HG02973 (cell line): Measurements from ENCODE around the gene KCNK1.
A peak's percentile ranks its signal among the peaks of the same experiment; 100 is the strongest.

ENCODE experiments used
- ATAC-seq: cut with Tn5 transposase; IDR thresholded peaks from one replicate; pipeline ENCODE4 v1.9.1; 2021; ENCODE audit warnings: moderate library complexity; ENCODE audit not compliant: unreplicated experiment

Gene KCNK1

DNA sequence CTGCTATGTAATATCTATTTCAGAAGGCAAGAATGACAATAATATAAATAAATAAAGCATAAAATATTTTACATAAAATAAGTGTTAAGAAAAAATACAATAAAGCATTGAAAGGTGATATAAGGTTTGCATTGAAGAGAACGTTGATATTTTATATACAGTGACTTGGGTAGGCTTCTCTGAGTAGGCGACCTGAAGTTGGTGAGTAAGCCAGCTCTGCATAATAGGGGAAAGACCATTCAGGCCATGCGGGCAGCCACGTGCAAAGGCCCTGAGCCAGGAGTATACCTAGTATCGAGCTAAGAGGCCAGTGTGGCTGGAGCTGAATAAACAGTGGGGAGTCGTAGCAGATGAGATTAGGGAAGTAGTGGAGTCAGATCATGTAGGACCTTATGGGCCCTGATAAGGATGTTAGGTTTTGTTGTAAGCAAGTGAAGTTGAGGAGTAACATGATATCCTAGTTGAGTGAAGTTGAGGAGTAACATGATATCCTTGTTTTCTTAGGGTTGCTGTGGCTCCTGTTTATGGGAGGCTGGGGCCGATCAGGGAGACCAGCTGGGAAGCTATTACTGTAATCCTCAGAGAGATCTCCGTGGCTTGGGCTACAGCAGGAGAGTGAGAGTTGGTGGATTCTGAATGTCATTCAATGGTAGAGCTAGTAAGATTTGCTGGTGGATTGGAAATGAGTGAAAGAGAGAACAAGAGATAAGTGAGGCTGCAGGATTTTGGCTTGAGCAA lies 22.0 kb downstream of the KCNK1 start:
- ATAC-seq = no peak

DNA sequence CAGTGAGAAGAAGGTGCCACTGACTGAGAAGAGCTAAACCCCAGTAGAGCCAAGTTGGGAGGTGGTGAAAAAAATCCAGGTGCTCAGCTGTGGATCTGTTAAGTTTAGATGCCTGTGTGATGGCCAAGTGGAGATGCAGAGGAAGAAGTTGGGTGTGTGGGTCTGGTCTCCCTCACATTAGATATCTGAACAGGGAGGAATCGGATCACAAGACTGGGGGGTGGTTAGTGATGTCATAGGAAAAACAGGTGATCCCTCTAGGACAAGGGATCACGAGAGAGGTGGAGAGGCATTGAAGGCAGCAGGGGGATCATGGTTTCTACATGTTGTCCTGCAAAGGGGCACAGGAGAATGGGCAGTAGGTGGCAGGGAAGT lies 22.6 kb downstream of the KCNK1 start:
- no peak for ATAC-seq

DNA sequence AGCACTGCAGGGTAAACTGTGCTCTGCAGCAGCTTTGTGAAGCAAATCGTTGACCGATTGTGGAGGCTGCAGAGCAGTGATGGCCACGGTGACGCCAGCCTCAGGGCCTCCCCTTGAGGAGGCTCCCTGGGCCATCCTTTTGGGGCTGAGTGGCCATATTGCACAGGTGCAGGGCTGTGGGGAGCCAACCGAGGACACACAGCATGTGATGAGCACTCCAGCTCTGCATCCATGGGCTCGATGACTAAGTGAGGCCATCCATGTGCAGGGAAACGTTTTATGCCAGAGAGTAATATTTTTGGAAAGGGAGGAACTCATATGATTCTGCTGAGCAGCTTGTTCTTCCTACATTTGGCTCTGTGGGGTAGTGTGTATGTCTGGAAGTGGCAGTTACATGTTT lies 24.6 kb downstream of the KCNK1 start:
- ATAC-seq = no peak

DNA sequence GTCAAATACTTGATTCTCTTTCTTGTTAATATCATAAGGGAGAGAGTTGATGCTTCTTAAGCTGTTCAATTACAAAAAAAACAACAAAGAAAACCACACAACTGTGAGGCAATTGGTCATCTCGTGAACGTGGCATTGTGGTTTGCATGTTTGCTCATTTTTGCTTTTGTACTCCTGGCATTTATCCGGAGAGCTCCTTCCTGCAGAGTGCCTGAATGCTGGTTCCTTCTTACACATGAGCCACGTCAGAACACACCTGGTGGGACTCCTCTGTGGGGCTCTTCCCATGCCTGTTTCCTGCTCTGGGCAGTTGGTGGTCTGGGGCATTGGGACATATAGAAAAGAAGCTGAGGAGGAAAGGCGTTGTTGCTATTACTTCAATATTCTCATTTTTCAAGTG lies 25.7 kb downstream of the KCNK1 start:
- ATAC-seq = peak; percentile 63

- no peak for ATAC-seq
Measured at GRCh38 chr1:233640179-233640578, 26.3 kb downstream of the KCNK1 start.

DNA sequence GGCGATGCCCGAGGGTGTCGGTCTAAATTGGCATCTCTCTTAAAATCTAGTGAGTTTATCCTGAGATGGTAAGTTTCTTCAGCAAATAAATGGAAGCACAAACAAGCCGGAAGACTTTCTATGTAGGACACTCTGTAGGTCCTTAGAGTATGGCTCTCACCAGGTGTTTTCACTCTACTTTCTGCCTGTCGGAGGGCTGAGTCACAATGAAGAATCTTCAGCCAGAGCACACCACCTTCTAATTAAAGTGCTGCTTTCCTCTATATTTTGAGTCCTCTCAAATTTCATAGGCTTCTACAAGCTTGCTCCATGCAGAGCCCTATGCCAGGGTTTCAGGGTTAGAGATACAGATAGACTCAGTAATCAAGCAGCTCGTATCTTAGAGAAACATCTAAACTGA lies 27.1 kb downstream of the KCNK1 start:
- ATAC-seq = no peak

GRCh38 chr1:233647073-233647472 lies 33.2 kb downstream of the KCNK1 start:
- ATAC-seq = no peak

DNA sequence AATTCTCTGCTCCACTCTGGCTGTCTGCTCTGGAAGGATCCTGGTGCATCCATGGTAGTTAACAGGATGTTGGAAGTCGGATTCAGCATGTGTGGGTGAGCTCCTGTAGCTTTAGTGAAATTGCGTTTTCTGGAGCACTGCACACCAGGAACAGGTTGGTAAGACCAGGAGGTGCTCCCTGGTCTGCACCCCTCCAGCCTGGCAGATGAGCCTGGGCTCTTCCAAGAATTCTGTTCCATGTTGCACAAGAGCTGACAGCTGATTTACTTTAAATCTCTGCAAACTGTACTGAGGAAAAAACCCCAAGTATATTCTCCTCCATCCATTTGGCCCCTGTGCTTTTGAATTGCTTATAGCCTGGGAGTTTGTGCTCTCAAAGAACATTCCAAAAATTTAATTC lies 33.7 kb downstream of the KCNK1 start:
- no peak for ATAC-seq

GRCh38 chr1:233651061-233651460 lies 37.2 kb downstream of the KCNK1 start:
- no peak for ATAC-seq

DNA sequence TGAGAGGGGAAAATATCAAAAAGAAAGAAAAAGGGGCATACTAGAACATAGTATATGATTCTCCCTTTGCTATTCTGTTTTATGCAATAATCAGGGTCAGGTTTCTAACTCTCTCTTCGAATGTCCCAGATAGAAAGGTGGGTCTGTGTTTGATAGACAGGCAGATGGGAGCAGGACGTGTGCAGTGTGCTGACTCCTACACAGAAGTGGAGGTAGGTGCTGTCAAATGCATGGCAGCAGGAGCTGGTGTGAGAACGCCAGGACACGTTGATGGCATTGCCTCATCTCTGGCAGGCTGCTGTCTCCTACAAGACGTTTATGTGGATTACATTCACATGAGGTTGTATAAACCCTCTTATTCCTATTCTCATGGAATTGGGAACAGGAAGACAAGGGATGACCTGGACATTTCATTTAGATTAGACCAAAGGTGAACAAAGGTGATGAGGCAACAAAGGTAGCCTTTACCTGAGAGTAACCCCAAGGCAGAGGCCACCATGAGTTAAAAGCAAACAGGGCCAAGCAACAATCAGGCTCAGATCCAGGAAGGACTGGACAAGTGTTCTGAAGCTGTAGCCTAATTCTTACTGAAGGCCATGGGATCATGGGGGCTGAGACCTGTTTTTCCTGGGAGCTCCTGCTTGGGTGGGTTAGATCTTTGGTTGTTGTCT lies 37.8 kb downstream of the KCNK1 start:
- ATAC-seq = no peak

GRCh38 chr1:233652526-233652925 lies 38.6 kb downstream of the KCNK1 start:
- no peak for ATAC-seq

DNA sequence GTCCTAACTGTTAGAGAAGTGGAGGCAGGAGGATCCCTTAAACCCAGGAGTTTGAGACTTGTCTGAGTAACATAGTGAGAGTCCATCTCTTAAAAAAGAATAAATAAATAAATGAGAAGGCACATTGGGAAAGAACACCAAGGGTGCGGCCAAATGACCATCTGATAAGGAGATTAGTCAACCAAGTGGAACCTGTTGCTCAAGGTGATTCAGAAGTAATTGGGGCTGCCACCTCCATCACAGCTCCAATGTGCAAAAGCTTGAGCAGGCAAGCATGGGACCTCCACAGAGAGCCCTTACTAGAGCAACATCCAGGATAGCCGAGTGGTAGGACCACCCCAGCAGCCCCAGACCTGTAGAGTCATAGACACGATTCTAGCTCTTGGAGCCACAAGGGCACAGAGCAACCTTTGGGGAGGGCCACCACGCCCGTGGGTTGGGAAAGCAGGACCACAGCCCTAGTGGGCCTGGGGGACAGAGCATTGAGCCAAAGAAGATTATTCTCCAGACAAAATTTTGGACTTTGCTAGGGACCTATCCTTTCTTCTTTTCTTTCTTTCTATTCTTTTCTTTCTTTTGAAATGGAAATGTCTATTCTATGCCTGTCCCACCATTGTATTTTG lies 40.9 kb downstream of the KCNK1 start:
- ATAC-seq = no peak

DNA sequence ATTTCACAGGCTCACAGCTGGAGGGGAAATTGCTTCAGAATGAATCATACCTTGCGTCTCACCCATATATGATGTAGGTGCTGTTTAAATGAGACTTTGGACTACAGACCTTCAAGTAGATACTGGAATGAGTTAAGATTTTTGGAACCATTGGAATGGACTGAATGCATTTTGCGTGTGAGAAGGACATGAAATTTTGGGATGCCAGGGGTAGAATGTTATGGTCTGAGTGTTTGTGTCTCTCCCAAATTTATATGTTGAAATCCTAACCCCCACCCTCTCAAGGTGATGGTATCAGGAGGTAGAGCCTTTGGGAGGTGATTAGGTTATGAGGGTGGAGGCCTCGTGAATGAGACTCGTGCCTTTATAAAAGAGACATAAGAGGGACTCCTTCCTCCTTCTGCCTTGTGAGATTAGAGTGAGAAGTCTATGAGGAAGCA lies 41.4 kb downstream of the KCNK1 start:
- ATAC-seq = no peak

GRCh38 chr1:233656032-233656635 lies 42.2 kb downstream of the KCNK1 start:
- ATAC-seq = no peak

- no peak for ATAC-seq
Measured at GRCh38 chr1:233656687-233657086, 42.8 kb downstream of the KCNK1 start.

GRCh38 chr1:233657466-233657865 lies 43.6 kb downstream of the KCNK1 start:
- ATAC-seq = no peak

DNA sequence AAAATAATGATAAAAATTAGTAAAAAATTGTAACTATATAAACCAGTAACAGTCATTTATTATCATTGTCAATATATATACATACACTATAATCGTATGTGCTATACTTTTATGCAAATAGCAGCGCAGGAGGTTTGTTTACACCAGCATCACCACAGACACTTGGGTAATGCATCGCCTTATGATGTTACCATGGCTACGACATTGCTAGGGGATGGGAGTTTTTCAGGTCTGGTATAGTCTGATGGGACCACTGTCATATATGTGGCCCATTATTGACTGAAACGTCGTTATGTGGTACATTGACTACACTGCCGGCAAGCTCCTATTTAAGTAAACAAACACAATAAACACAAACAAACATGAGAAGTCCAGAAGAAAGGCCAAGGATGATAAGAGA lies 45.6 kb downstream of the KCNK1 start:
- no peak for ATAC-seq

- ATAC-seq = no peak
Measured at GRCh38 chr1:233661376-233662159, 47.7 kb downstream of the KCNK1 start.

- ATAC-seq = no peak
Measured at GRCh38 chr1:233662575-233663304, 48.8 kb downstream of the KCNK1 start.

DNA sequence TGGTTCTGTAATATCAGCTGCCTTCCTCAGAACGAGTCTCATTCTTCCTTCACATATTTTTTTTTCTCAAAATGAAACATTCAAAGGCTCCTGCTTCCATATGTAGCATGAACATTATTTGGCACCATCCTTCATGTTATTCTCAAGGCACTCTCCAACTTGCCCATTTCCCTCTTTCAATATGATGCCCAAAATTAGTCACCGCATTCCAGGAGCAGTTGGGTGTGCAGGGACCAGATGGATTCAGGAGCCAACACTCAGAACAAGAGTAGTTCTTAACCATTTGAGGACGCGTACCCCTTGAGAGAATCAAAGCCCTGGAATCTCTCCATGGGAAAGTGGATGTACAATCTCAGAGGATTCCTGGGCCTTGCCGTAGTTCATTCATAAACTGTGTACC lies 50.3 kb downstream of the KCNK1 start:
- ATAC-seq = no peak
